HepG2 (cell line): Measurements from ENCODE around the gene MAGEA9B. TPM values are rescaled to one million over a fixed set of nuclear protein-coding genes. Genes with fewer than 3 reads are reported as not detected.
A peak's percentile ranks its signal among the peaks of the same experiment; 100 is the strongest.

Source experiments
- ARNTL ChIP-seq: sonication (generic); formaldehyde crosslinking; IDR thresholded peaks from 2 replicates; pipeline ENCODE4 v1.4.0; 2020; ENCODE audit warnings: mild to moderate bottlenecking, missing genetic modification reagents
- BHLHE40 ChIP-seq: IDR thresholded peaks from 2 replicates; pipeline ENCODE4 v1.6.1; 2011; ENCODE audit warnings: low read length, improper control_type of control experiment
- FOSL1 ChIP-seq: sonication (generic); formaldehyde crosslinking; IDR thresholded peaks from 2 replicates; pipeline ENCODE4 v1.9.0; 2021; ENCODE audit warnings: missing genetic modification reagents, borderline replicate concordance
- GATAD1 ChIP-seq: IDR thresholded peaks from 2 replicates; pipeline ENCODE4 v1.6.1; 2016; ENCODE audit warnings: missing genetic modification reagents, missing compliant biosample characterization
- KDM5B ChIP-seq: sonication (generic); formaldehyde crosslinking; IDR thresholded peaks from 2 replicates; pipeline ENCODE4 v1.4.0; 2020; ENCODE audit warnings: missing genetic modification reagents, mild to moderate bottlenecking, borderline replicate concordance
- KLF15 ChIP-seq: sonication (generic); formaldehyde crosslinking; IDR thresholded peaks from 2 replicates; pipeline ENCODE4 v1.8.1; 2023; ENCODE audit warnings: borderline replicate concordance, mild to moderate bottlenecking, inconsistent platforms, missing genetic modification reagents, mixed read lengths
- NR1H2 ChIP-seq: sonication (generic); formaldehyde crosslinking; IDR thresholded peaks from 2 replicates; pipeline ENCODE4 v1.8.1; 2022; ENCODE audit warnings: low read depth, missing genetic modification reagents, borderline replicate concordance
- POLR2A ChIP-seq, 2 experiments: IDR thresholded peaks; 2 replicates each; pipeline ENCODE4 v1.6.1; 2011; ENCODE audit warnings: low read depth in 2 of 2, low read length in 2 of 2, mild to moderate bottlenecking in 1 of 2, moderate library complexity in 1 of 2; ENCODE audit not compliant: insufficient read depth in 1 of 2
- REXO4 ChIP-seq: sonication (generic); formaldehyde crosslinking; IDR thresholded peaks from 2 replicates; pipeline ENCODE4 v1.8.0; 2022; ENCODE audit warnings: missing genetic modification reagents, mild to moderate bottlenecking, borderline replicate concordance
- SATB2 ChIP-seq: sonication (generic); formaldehyde crosslinking; IDR thresholded peaks from 2 replicates; pipeline ENCODE4 v1.5.0; 2020; ENCODE audit warnings: missing genetic modification reagents
- ZBTB1 ChIP-seq: sonication (generic); formaldehyde crosslinking; IDR thresholded peaks from 2 replicates; pipeline ENCODE4 v1.4.0; 2020; ENCODE audit warnings: missing genetic modification reagents, borderline replicate concordance
- ZFY ChIP-seq: sonication (generic); formaldehyde crosslinking; IDR thresholded peaks from 2 replicates; pipeline ENCODE4 v1.4.0; 2020; ENCODE audit warnings: missing genetic modification reagents
- ZNF589 ChIP-seq: sonication (generic); formaldehyde crosslinking; conservative IDR thresholded peaks from 2 replicates; pipeline ENCODE4 v1.8.0; 2022; ENCODE audit warnings: mild to moderate bottlenecking, moderate library complexity, missing genetic modification reagents
- ZNF709 ChIP-seq: sonication (generic); formaldehyde crosslinking; IDR thresholded peaks from 2 replicates; pipeline ENCODE4 v1.5.0; 2020; ENCODE audit warnings: mild to moderate bottlenecking, missing genetic modification reagents
- ZNF790 ChIP-seq: sonication (generic); formaldehyde crosslinking; IDR thresholded peaks from 2 replicates; pipeline ENCODE4 v1.8.0; 2022; ENCODE audit warnings: missing genetic modification reagents, mild to moderate bottlenecking, borderline replicate concordance
- polyA plus RNA-seq, 8 experiments: library from polyadenylated mRNA; depleted of rRNA in 3 of 8; stranded (reverse) in 7 of 8; unstranded in 1 of 8; fragments of >200 nt; fragmentation: Illumina TruSeq in 4 of 8; extraction: Trizol in 4 of 8; gene quantifications; 2 replicates each; pipeline versions ENCODE4 v1.2.1 to v1.2.3, GENCODE V29; 2011 to 2016; ENCODE audit warnings: low read depth in 4 of 8, missing spikeins in 1 of 8, mixed read lengths in 1 of 8; ENCODE audit not compliant: insufficient read depth in 1 of 8
- total RNA-seq, 5 experiments: library from RNA; depleted of rRNA; stranded (reverse); fragments of >200 nt; fragmentation: Illumina TruSeq; extraction: Trizol; gene quantifications; 2 replicates each; pipeline ENCODE4 v1.2.3, GENCODE V29; 2016; ENCODE audit warnings: low read depth in 1 of 5
- TF ChIP-seq, protein P1 (sequence below): sonication (generic); formaldehyde crosslinking; IDR thresholded peaks from 2 replicates; pipeline ENCODE4 v1.5.0; 2020; ENCODE audit warnings: missing genetic modification reagents, mild to moderate bottlenecking, borderline replicate concordance
- TF ChIP-seq, protein P2 (sequence below): sonication (generic); formaldehyde crosslinking; IDR thresholded peaks from 2 replicates; pipeline ENCODE4 v1.4.0; 2020; ENCODE audit warnings: missing genetic modification reagents
- TF ChIP-seq, protein P3 (sequence below): sonication (generic); formaldehyde crosslinking; IDR thresholded peaks from 2 replicates; pipeline ENCODE4 v1.5.1; 2020; ENCODE audit warnings: missing genetic modification reagents, mild to moderate bottlenecking, borderline replicate concordance
- TF ChIP-seq, protein P4 (sequence below), 2 experiments: IDR thresholded peaks; 2 replicates each; pipeline ENCODE4 v1.6.1; 2011 to 2012; ENCODE audit warnings: low read length in 2 of 2, borderline replicate concordance in 1 of 2, low read depth in 1 of 2, mild to moderate bottlenecking in 1 of 2, moderate library complexity in 1 of 2

The MAGEA9B gene
- total and polyA plus RNA-seq, 2 of the 13 experiments (the other 11 are each of a cell fraction or from before 2014, with no cell fraction given): 0.07 to 0.11 TPM

DNA sequence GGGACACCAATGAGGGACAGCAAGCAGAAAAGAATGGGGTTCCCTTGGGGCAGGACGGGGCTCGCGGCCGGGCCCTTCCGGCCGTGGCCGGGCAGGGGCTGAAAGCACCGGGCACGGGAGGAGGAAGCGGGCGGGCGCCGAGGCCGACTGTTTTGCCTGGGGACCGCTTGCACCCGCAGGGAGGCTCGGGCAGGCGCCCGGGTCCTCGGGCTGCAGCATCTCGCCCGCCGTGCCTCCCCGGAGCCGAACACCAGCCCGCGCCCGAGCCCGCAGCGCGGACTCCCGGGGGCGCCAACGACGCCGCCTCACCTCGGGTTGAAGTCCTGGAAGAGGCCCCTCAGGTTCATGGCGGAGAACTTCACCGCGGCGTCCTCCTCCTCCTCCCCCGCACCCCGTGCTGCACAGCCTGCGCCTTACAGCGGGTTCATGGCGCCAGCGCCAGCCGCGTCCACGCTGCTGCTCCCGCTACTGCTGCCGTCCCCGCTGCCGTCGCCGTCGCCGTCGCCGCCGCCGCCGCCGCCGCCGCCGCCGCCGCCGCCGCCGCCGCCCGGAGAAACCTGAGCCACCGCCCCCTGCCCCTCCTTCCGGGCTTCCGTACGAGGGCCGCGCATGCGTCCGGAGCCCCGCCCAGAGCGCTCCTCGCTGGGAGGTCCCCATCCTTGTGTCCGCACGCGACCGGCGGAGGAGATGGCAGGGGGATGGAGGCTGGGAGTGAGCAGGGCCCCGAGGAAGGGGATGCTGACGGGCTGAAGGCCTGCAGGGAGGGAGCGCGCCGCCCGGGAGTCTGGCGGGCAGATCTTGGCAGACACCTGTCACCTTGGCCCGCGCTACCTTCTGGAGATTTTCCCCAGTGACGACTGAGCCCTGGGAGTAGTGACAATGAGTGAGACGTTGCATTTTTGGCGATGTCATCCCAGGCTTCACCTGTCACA is 44.2 kb upstream of the MAGEA9B start, which contains the start of gene TMEM185A (continued):
- TF ChIP-seq ZNF709 (no peak), ZNF790 (no peak), BHLHE40 (peak; percentile 56; the same call in 1 of the 2 replicates), ZBTB1 (CRISPR knock-in tag) (no peak), REXO4 (no peak), ZFY (CRISPR knock-in tag) (peak; percentile 28; the same call in 1 of the 2 replicates), SATB2 (no peak), NR1H2 (CRISPR knock-in tag) (no peak), POLR2A (IDR thresholded peaks at IDR 0.05; ENCODE audit: insufficient read depth in 1 of 2, low read depth in 2 of 2, low read length in 2 of 2) (peak in 1 of 2 experiments; percentile 57; a peak in 2 of 4 replicates), ARNTL (CRISPR knock-in tag) (no peak), ZNF589 (CRISPR knock-in tag) (no peak), KLF15 (no peak), KDM5B (CRISPR knock-in tag) (no peak), GATAD1 (peak; percentile 58; the same call in 1 of the 2 replicates), FOSL1 (CRISPR knock-in tag) (no peak)
- TF ChIP-seq, protein P1, sequence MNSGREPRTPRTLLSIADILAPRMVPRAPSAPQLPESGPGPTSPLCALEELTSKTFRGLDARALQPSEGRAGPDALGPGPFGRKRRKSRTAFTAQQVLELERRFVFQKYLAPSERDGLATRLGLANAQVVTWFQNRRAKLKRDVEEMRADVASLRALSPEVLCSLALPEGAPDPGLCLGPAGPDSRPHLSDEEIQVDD (CRISPR knock-in tag): no peak
- TF ChIP-seq, protein P2, sequence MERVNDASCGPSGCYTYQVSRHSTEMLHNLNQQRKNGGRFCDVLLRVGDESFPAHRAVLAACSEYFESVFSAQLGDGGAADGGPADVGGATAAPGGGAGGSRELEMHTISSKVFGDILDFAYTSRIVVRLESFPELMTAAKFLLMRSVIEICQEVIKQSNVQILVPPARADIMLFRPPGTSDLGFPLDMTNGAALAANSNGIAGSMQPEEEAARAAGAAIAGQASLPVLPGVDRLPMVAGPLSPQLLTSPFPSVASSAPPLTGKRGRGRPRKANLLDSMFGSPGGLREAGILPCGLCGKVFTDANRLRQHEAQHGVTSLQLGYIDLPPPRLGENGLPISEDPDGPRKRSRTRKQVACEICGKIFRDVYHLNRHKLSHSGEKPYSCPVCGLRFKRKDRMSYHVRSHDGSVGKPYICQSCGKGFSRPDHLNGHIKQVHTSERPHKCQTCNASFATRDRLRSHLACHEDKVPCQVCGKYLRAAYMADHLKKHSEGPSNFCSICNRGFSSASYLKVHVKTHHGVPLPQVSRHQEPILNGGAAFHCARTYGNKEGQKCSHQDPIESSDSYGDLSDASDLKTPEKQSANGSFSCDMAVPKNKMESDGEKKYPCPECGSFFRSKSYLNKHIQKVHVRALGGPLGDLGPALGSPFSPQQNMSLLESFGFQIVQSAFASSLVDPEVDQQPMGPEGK (CRISPR knock-in tag): 0 out of 2 replicates have a peak, but pooled peaks have one; percentile 30
- TF ChIP-seq, protein P3, sequence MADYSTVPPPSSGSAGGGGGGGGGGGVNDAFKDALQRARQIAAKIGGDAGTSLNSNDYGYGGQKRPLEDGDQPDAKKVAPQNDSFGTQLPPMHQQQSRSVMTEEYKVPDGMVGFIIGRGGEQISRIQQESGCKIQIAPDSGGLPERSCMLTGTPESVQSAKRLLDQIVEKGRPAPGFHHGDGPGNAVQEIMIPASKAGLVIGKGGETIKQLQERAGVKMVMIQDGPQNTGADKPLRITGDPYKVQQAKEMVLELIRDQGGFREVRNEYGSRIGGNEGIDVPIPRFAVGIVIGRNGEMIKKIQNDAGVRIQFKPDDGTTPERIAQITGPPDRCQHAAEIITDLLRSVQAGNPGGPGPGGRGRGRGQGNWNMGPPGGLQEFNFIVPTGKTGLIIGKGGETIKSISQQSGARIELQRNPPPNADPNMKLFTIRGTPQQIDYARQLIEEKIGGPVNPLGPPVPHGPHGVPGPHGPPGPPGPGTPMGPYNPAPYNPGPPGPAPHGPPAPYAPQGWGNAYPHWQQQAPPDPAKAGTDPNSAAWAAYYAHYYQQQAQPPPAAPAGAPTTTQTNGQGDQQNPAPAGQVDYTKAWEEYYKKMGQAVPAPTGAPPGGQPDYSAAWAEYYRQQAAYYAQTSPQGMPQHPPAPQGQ (CRISPR knock-in tag): no peak
- TF ChIP-seq, protein P4, sequence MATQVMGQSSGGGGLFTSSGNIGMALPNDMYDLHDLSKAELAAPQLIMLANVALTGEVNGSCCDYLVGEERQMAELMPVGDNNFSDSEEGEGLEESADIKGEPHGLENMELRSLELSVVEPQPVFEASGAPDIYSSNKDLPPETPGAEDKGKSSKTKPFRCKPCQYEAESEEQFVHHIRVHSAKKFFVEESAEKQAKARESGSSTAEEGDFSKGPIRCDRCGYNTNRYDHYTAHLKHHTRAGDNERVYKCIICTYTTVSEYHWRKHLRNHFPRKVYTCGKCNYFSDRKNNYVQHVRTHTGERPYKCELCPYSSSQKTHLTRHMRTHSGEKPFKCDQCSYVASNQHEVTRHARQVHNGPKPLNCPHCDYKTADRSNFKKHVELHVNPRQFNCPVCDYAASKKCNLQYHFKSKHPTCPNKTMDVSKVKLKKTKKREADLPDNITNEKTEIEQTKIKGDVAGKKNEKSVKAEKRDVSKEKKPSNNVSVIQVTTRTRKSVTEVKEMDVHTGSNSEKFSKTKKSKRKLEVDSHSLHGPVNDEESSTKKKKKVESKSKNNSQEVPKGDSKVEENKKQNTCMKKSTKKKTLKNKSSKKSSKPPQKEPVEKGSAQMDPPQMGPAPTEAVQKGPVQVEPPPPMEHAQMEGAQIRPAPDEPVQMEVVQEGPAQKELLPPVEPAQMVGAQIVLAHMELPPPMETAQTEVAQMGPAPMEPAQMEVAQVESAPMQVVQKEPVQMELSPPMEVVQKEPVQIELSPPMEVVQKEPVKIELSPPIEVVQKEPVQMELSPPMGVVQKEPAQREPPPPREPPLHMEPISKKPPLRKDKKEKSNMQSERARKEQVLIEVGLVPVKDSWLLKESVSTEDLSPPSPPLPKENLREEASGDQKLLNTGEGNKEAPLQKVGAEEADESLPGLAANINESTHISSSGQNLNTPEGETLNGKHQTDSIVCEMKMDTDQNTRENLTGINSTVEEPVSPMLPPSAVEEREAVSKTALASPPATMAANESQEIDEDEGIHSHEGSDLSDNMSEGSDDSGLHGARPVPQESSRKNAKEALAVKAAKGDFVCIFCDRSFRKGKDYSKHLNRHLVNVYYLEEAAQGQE (IDR thresholded peaks at IDR 0.05; ENCODE audit: borderline replicate concordance in 1 of 2, low read depth in 1 of 2, low read length in 2 of 2): no peak
